ENCODE data around the gene ZNF592. TPM values are rescaled to one million over a fixed set of nuclear protein-coding genes. Genes with fewer than 3 reads are reported as not detected.
A peak's percentile ranks its signal among the peaks of the same experiment; 100 is the strongest.
"Not testable (repeated sequence)": the region's sequence is repeated elsewhere in the genome, so short reads cannot be mapped to it uniquely, and the experiment has no call there.

Gene ZNF592
- total and polyA plus RNA-seq, 2 experiments from 2014 or later: 8.1 to 19.2 TPM

GRCh38 chr15:84840255-84840654 lies 91.9 kb downstream of the ZNF592 start:
- no peak for DNase-seq (ENCODE audit: low read depth in 1 of 2, low spot score in 1 of 2)
- Histone ChIP-seq H3K4me3 (no peak overlapping the region), H3K36me3 (peaks cover 6% of the 10 kb centered on the region), H3K9me3 (ENCODE audit: low read depth) (no peaks in the 10 kb centered on the region), H3K4me1 (ENCODE audit: low read depth) (peaks cover 63% of the 10 kb centered on the region), H3K27me3 (no peaks in the 10 kb centered on the region), H3K27ac (peak overlapping the region; percentile 95)
- TF ChIP-seq CTCF (IDR thresholded peaks at IDR 0.05; ENCODE audit: low read depth, low read length): no peak

- Histone ChIP-seq H3K27ac (peak overlapping the region; percentile 95), H3K27me3 (no peaks in the 10 kb centered on the region), H3K9me3 (ENCODE audit: low read depth) (no peaks in the 10 kb centered on the region), H3K4me1 (ENCODE audit: low read depth) (peaks cover 57% of the 10 kb centered on the region), H3K4me3 (no peak overlapping the region), H3K36me3 (peaks cover 6% of the 10 kb centered on the region)
- TF ChIP-seq CTCF (IDR thresholded peaks at IDR 0.05; ENCODE audit: low read depth, low read length): no peak
- DNase-seq (ENCODE audit: low read depth in 1 of 2, low spot score in 1 of 2): peak; percentile 82 to 92
These were observed 92.5 kb downstream of the ZNF592 start for GRCh38 chr15:84840741-84841429.

DNA sequence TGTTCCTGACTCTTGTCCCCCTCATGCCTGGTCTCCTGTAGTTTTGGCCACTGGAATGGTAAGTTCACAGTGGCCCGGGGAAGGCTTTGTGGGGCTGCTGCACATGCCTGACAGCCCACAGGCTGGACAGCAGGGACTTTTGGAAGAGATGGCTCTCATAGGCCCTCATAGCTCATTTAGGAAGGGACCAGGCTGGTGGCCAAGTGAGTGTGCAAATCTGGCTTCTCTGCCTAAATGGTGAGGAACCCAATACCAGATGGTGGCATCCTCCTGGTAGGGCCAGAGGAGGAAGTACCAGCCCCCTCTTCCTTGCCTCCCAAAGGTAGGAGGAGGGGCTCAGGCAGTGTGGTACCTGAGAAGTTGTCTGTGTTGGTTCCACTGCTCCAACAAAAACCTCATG lies 94.4 kb downstream of the ZNF592 start:
- H3K27me3 ChIP-seq: no peaks in the 10 kb centered on the region
- H3K4me3 ChIP-seq: no peak overlapping the region
- peaks cover 6% of the 10 kb centered on the region for H3K36me3 ChIP-seq
- no peak for DNase-seq (ENCODE audit: low read depth in 1 of 2, low spot score in 1 of 2)
- H3K27ac ChIP-seq: peak overlapping the region; percentile 95
- H3K9me3 ChIP-seq (ENCODE audit: low read depth): no peaks in the 10 kb centered on the region
- H3K4me1 ChIP-seq (ENCODE audit: low read depth): peaks cover 42% of the 10 kb centered on the region
- TF ChIP-seq CTCF (IDR thresholded peaks at IDR 0.05; ENCODE audit: low read depth, low read length): no peak

- H3K9me3 ChIP-seq (ENCODE audit: low read depth): no peaks in the 10 kb centered on the region
- no peak for DNase-seq (ENCODE audit: low read depth in 1 of 2, low spot score in 1 of 2)
- H3K36me3 ChIP-seq: peaks cover 6% of the 10 kb centered on the region
- peaks cover 21% of the 10 kb centered on the region for H3K4me1 ChIP-seq (ENCODE audit: low read depth)
- no peak for TF ChIP-seq CTCF (IDR thresholded peaks at IDR 0.05; ENCODE audit: low read depth, low read length)
- H3K4me3 ChIP-seq: no peak overlapping the region
- no peaks in the 10 kb centered on the region for H3K27me3 ChIP-seq
- peak overlapping the region; percentile 61 for H3K27ac ChIP-seq
These were observed 96.6 kb downstream of the ZNF592 start for GRCh38 chr15:84844964-84845363.

- TF ChIP-seq CTCF (IDR thresholded peaks at IDR 0.05; ENCODE audit: low read depth, low read length): peak; percentile 60
- H3K36me3 ChIP-seq; H3K9me3 ChIP-seq (ENCODE audit: low read depth); H3K27me3 ChIP-seq; H3K27ac ChIP-seq; H3K4me3 ChIP-seq: not testable (repeated sequence)
- peak; percentile 50 to 78 for DNase-seq (ENCODE audit: low read depth in 1 of 2, low spot score in 1 of 2)
- peaks cover 15% of the 10 kb centered on the region for H3K4me1 ChIP-seq (ENCODE audit: low read depth)
These were observed 97.2 kb downstream of the ZNF592 start for GRCh38 chr15:84845631-84846030.
